ENCODE data around the gene SSBP2.

SSBP2 gene

GRCh38 chr5:81787474-81788242 is 36.8 kb upstream of the SSBP2 start:
- no peak for TF ChIP-seq CTCF (IDR thresholded peaks at IDR 0.05; ENCODE audit: insufficient read depth, low read depth, low read length, missing control alignments)
- DNase-seq (ENCODE audit: low read depth): peak; percentile 76
- no peak overlapping the region for H3K4me3 ChIP-seq (ENCODE audit: low read length)

GRCh38 chr5:81786991-81787390 is 36.1 kb upstream of the SSBP2 start:
- H3K4me3 ChIP-seq (ENCODE audit: low read length): no peak overlapping the region
- no peak for TF ChIP-seq CTCF (IDR thresholded peaks at IDR 0.05; ENCODE audit: insufficient read depth, low read depth, low read length, missing control alignments)
- DNase-seq (ENCODE audit: low read depth): no peak

DNA sequence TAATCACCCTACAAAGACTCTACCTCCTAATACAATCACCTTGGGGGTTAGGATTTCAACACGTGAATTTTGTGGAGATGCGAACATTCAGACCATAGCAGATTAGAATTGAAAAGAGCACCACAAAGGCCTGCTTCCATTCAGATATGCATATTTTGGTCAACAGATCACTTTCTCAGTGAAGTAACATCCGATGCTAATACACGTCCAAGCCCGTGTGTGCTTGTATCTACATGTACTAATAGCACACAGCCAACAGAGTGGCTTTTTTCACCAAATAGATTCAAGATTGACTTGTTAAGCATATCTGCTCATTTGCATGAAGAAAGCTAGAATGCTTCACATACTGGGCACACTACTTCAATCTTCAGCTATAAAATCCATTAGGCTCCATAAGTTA is 35.6 kb upstream of the SSBP2 start:
- peak; percentile 96 for DNase-seq (ENCODE audit: low read depth)

DNA sequence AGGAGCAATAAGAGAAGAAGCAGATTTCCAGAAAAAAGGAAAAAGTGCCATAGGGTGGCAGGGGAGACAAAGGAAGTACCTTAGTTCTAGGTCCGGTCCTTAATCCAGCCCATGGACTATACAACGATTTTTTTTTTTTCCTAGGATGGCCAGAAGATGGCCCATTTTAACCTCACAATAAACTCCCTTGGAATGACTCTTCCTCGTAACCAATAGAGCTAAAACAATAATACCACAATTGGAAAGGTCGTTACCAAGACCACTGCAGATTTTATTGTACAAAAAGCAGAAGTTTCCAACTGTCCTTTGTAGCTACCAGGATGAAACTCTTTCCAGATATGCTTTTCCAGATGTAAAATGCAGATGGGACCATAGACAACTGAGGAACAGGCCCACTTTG is 34.4 kb upstream of the SSBP2 start:
- H3K4me3 ChIP-seq (ENCODE audit: low read length): no peak overlapping the region
- DNase-seq (ENCODE audit: low read depth): no peak
- TF ChIP-seq CTCF (IDR thresholded peaks at IDR 0.05; ENCODE audit: insufficient read depth, low read depth, low read length, missing control alignments): no peak

More for the DNA sequence above, 35.6 kb upstream of the SSBP2 start:
- no peak overlapping the region for H3K4me3 ChIP-seq (ENCODE audit: low read length)
- no peak for TF ChIP-seq CTCF (IDR thresholded peaks at IDR 0.05; ENCODE audit: insufficient read depth, low read depth, low read length, missing control alignments)

DNA sequence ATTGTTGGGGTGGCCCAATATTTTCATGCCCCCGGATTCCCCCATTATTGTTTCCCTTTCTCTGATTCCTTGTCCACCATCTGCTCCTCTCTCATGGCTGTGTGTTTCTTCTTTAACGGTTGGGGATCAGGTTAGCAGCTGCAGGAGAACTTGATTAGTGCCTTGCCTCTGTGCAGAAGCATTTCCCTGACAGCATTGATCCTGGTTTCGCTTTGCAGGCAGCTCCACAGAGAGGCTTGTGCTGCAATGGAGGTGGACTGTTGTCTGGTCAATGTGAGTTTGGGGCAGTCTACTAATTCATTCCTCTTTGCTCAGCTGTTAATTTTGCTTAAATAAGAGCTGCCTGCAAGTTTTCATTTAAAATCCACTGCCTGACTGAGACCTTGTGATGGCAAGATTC is 32.5 kb upstream of the SSBP2 start:
- H3K4me3 ChIP-seq (ENCODE audit: low read length): no peak overlapping the region
- no peak for TF ChIP-seq CTCF (IDR thresholded peaks at IDR 0.05; ENCODE audit: insufficient read depth, low read depth, low read length, missing control alignments)
- DNase-seq (ENCODE audit: low read depth): no peak

DNA sequence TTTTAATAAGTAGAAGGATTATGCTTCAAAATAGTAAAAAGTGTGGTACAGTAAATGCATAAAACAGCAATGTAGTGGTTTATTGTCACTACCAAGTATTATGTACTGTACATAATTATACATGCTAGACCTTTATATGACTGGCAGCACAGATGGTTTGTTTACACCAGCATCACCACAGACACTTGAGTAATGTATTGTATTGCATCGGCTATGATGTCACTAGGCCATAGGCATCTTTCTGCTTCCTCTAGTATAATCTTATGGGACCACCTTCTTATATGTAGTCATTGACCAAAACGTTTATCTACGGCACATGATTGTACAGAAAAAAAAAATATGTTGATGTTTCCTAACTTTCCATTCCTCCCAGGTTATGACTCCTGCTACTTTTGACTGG is 31.9 kb upstream of the SSBP2 start:
- no peak for TF ChIP-seq CTCF (IDR thresholded peaks at IDR 0.05; ENCODE audit: insufficient read depth, low read depth, low read length, missing control alignments)
- peak; percentile 28 for DNase-seq (ENCODE audit: low read depth)
- no peak overlapping the region for H3K4me3 ChIP-seq (ENCODE audit: low read length)

DNA sequence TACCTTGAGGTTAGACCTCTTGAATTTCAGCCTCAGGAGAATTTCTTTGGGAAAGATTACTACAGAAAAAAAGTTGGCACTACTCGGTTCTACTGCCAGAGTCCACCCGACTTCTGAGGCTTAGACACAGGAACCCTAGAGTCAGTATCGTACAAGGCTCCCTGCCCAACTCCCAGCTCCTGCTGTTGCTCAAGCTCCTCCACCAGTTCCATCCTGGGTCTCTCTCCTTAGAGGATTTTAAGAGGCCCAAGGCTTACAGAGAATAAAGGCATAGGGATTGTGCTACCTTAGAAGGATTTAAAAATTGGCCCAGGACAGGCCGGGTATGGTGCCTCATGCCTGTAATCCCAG is 29.0 kb upstream of the SSBP2 start:
- H3K4me3 ChIP-seq (ENCODE audit: low read length): no peak overlapping the region
- no peak for DNase-seq (ENCODE audit: low read depth)
- TF ChIP-seq CTCF (IDR thresholded peaks at IDR 0.05; ENCODE audit: insufficient read depth, low read depth, low read length, missing control alignments): no peak

All from epithelial cell of esophagus (primary cell).